GM23338 (cell line): ENCODE data around the gene TRIB2. TPM values are rescaled to one million over a fixed set of nuclear protein-coding genes. Genes with fewer than 3 reads are reported as not detected.
A peak's percentile ranks its signal among the peaks of the same experiment; 100 is the strongest.

ENCODE experiments used
- ATAC-seq: fragments of 200-7000 bp; cut with Tn5 transposase; 3 replicates; pipeline ENCODE4 v1.9.1; 2020
- DNase-seq: peaks from one replicate; pipeline ENCODE4 v3.0.0-alpha.2; 2015; ENCODE audit warnings: low spot score
- H2AFZ ChIP-seq: fragments of 200-600 bp; sonication (generic); 2 replicates; pipeline ENCODE4 v1.8.0; 2016; ENCODE audit warnings: antibody characterized with exemption, mild to moderate bottlenecking, moderate library complexity
- H3F3A ChIP-seq: fragments of 200-600 bp; sonication (generic); replicated peaks from 2 replicates; pipeline ENCODE4 v1.8.0; 2017; ENCODE audit warnings: antibody characterized with exemption, mixed run types, low read depth
- H3K27ac ChIP-seq: fragments of 200-600 bp; sonication (generic); 2 replicates; pipeline ENCODE4 v1.6.1; 2016; ENCODE audit warnings: low read depth
- H3K27me3 ChIP-seq: fragments of 200-600 bp; sonication (generic); 2 replicates; pipeline ENCODE4 v1.8.0; 2016; ENCODE audit warnings: mild to moderate bottlenecking, mixed run types, moderate library complexity; ENCODE audit not compliant: insufficient read depth
- H3K36me3 ChIP-seq: fragments of 200-600 bp; sonication (generic); 2 replicates; pipeline ENCODE4 v1.8.0; 2016; ENCODE audit warnings: mild to moderate bottlenecking; ENCODE audit not compliant: insufficient read depth
- H3K4me1 ChIP-seq: fragments of 200-600 bp; sonication (generic); 2 replicates; pipeline ENCODE4 v1.8.0; 2016; ENCODE audit warnings: mild to moderate bottlenecking, moderate library complexity; ENCODE audit not compliant: insufficient read depth
- H3K4me2 ChIP-seq: fragments of 200-600 bp; sonication (generic); 2 replicates; pipeline ENCODE4 v1.7.1; 2017; ENCODE audit warnings: mixed run types
- H3K4me3 ChIP-seq: fragments of 200-600 bp; sonication (generic); 2 replicates; pipeline ENCODE4 v1.6.1; 2016; ENCODE audit warnings: mixed run types
- H3K79me2 ChIP-seq: fragments of 200-600 bp; sonication (generic); replicated peaks from 2 replicates; pipeline ENCODE4 v1.8.0; 2017; ENCODE audit warnings: mild to moderate bottlenecking; ENCODE audit not compliant: insufficient read depth
- H3K9me2 ChIP-seq: fragments of 200-600 bp; sonication (generic); 2 replicates; pipeline ENCODE4 v1.8.0; 2017; ENCODE audit not compliant: insufficient read depth
- H4K20me1 ChIP-seq: fragments of 200-600 bp; sonication (generic); replicated peaks from 2 replicates; pipeline ENCODE4 v1.8.0; 2017; ENCODE audit warnings: mild to moderate bottlenecking; ENCODE audit not compliant: insufficient read depth
- H3K27ac Mint-ChIP-seq: 2 replicates; pipeline ENCODE4 v1.8.0; 2020; ENCODE audit warnings: inconsistent platforms, mild to moderate bottlenecking, moderate library complexity, mixed read lengths
- H3K27me3 Mint-ChIP-seq: 3 replicates; pipeline ENCODE4 v1.8.0; 2022; ENCODE audit warnings: low read depth, mild to moderate bottlenecking, moderate library complexity, mixed read lengths, inconsistent platforms; ENCODE audit not compliant: insufficient read depth, poor library complexity
- H3K36me3 Mint-ChIP-seq: 3 replicates; pipeline ENCODE4 v1.8.0; 2021; ENCODE audit warnings: low read depth, mild to moderate bottlenecking, inconsistent platforms, moderate library complexity, mixed read lengths
- H3K4me1 Mint-ChIP-seq: 3 replicates; pipeline ENCODE4 v1.8.0; 2020; ENCODE audit warnings: mild to moderate bottlenecking, inconsistent platforms, mixed read lengths
- H3K4me3 Mint-ChIP-seq: 3 replicates; pipeline ENCODE4 v1.8.0; 2021; ENCODE audit warnings: moderate library complexity, mild to moderate bottlenecking, inconsistent platforms, mixed read lengths
- H3K9me3 Mint-ChIP-seq: 3 replicates; pipeline ENCODE4 v1.8.0; 2020; ENCODE audit warnings: moderate library complexity, mild to moderate bottlenecking, inconsistent platforms, mixed read lengths
- EZH2 ChIP-seq: fragments of 200-600 bp; sonication (generic); IDR thresholded peaks from one replicate; pipeline ENCODE4 v1.8.0; 2017; ENCODE audit warnings: antibody characterized with exemption, mild to moderate bottlenecking, low read depth; ENCODE audit not compliant: unreplicated experiment
- EZH2phosphoT487 ChIP-seq: fragments of 200-600 bp; sonication (generic); IDR thresholded peaks from one replicate; pipeline ENCODE4 v1.8.1; 2018; ENCODE audit warnings: antibody characterized with exemption; ENCODE audit not compliant: unreplicated experiment
- JUNB ChIP-seq: IDR thresholded peaks from one replicate; pipeline ENCODE4 v1.6.1; 2016; ENCODE audit warnings: antibody characterized with exemption; ENCODE audit not compliant: unreplicated experiment
- NANOG ChIP-seq: IDR thresholded peaks from 2 replicates; pipeline ENCODE4 v1.6.1; 2016; ENCODE audit warnings: antibody characterized with exemption, borderline replicate concordance
- POLR2AphosphoS5 ChIP-seq: IDR thresholded peaks from 2 replicates; pipeline ENCODE4 v1.6.1; 2016; ENCODE audit warnings: antibody characterized with exemption, low read depth
- REST ChIP-seq: IDR thresholded peaks from one replicate; pipeline ENCODE4 v1.6.1; 2018; ENCODE audit warnings: antibody characterized with exemption; ENCODE audit not compliant: unreplicated experiment
- STAT1 ChIP-seq: IDR thresholded peaks from one replicate; pipeline ENCODE4 v1.6.1; 2016; ENCODE audit warnings: antibody characterized with exemption; ENCODE audit not compliant: unreplicated experiment
- ZNF114 ChIP-seq: fragments of 250-450 bp; sonication (Bioruptor Pico); IDR thresholded peaks from 2 replicates; pipeline ENCODE4 v1.5.0; 2020; ENCODE audit warnings: mild to moderate bottlenecking, moderate library complexity
- ZNF331 ChIP-seq: fragments of 250-450 bp; sonication (Bioruptor Pico); IDR thresholded peaks from 2 replicates; pipeline ENCODE4 v1.5.0; 2020; ENCODE audit warnings: low read depth, mild to moderate bottlenecking, moderate library complexity
- polyA plus RNA-seq: library from polyadenylated mRNA; unstranded; fragments of >200 nt; fragmentation: Nextera tagmentation; extraction: Ambion mirVana; gene quantifications from 2 replicates; pipeline ENCODE4 v1.2.1, GENCODE V29; 2016
- total RNA-seq: library from RNA; depleted of rRNA; stranded (reverse); fragments of >200 nt; shearing (Covaris generic); gene quantifications from 2 replicates; pipeline ENCODE4 v1.2.3, GENCODE V29; 2014
- TF ChIP-seq, protein P1 (sequence below), 2 experiments: fragments of 200-600 bp in 1 of 2; sonication (generic) in 1 of 2; conservative IDR thresholded peaks; 2 replicates each; pipeline versions ENCODE4 v1.5.1 to v1.6.1; 2016 to 2017; ENCODE audit warnings: antibody characterized with exemption in 2 of 2, low read depth in 2 of 2, mild to moderate bottlenecking in 2 of 2, moderate library complexity in 1 of 2
- TF ChIP-seq, protein P2 (sequence below): IDR thresholded peaks from 2 replicates; pipeline ENCODE4 v1.6.1; 2016; ENCODE audit warnings: antibody characterized with exemption

The TRIB2 gene
- total and polyA plus RNA-seq, 2 experiments from 2014 or later: 40.3 to 109 TPM

DNA sequence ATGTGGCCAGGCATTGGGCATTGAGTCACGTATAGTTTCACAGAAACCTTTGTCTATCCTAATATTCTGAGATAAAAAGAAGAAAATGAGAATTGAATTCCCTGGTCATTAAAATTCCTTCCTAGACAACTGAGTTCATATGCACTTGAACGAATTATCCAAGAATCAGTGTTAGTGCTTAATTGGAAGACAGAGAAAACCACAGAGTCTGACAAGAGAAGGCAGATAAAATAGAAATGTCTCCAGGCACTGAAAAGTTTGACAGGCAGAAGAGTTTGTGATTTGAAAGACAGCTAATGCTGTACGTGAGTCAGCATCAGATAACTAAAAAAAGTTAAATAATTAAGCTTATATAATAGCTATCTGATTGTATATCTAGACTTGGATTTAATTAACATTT, 47.7 kb upstream of the TRIB2 start (continued):
- TF ChIP-seq, protein P1, sequence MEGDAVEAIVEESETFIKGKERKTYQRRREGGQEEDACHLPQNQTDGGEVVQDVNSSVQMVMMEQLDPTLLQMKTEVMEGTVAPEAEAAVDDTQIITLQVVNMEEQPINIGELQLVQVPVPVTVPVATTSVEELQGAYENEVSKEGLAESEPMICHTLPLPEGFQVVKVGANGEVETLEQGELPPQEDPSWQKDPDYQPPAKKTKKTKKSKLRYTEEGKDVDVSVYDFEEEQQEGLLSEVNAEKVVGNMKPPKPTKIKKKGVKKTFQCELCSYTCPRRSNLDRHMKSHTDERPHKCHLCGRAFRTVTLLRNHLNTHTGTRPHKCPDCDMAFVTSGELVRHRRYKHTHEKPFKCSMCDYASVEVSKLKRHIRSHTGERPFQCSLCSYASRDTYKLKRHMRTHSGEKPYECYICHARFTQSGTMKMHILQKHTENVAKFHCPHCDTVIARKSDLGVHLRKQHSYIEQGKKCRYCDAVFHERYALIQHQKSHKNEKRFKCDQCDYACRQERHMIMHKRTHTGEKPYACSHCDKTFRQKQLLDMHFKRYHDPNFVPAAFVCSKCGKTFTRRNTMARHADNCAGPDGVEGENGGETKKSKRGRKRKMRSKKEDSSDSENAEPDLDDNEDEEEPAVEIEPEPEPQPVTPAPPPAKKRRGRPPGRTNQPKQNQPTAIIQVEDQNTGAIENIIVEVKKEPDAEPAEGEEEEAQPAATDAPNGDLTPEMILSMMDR (conservative IDR thresholded peaks at IDR 0.05; ENCODE audit: low read depth in 2 of 2): no peak
- TF ChIP-seq REST (no peak), ZNF331 (no peak), STAT1 (no peak)

DNA sequence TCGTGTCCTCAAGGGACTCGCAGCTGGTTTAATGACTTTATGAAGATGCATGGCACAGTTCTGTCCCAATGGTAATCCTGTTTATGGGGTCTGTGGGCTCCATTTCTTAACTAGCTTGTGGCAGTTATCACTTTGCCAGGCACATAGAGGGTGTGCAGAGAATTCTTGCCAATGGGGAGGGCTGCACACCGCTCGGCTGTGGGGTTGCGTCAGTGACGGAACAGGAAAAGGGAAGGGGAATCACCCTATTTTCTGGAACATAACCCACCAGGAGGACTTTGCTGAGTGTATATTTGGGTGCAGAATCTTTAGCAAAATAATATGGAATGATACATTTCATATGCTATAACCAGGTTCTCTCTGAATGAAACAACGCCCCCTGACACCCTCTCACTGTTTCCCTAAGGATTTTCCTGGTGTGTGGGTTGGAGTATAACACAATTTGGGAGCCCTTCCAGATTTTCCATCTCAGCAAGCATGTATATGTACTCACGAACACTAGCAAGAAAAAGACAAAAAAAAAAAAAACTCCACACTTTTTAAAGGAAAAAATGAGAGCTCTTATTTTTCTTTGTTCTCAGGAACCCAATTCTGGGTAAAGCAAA, 43.9 kb upstream of the TRIB2 start:
- no peaks in the 10 kb centered on the region; the same call in 1 of the 2 replicates for H3K9me2 ChIP-seq
- no peaks in the 10 kb centered on the region for H3K27me3 ChIP-seq
- H3K27ac ChIP-seq: no peak overlapping the region
- ATAC-seq (no peak), DNase-seq (no peak)
- H3K36me3 ChIP-seq: no peaks in the 10 kb centered on the region
- Mint-ChIP-seq H3K4me1 (no peaks in the 10 kb centered on the region; the same call in 2 of the 3 replicates), H3K4me3 (no peak overlapping the region), H3K36me3 (no peaks in the 10 kb centered on the region), H3K27me3 (peaks cover 2% of the 10 kb centered on the region), H3K27ac (no peak overlapping the region), H3K9me3 (no peaks in the 10 kb centered on the region)
- no peaks in the 10 kb centered on the region for H3K79me2 ChIP-seq
- peak overlapping the region; percentile 16; the same call in 1 of the 2 replicates for H2AFZ ChIP-seq
- H3F3A ChIP-seq: no peaks in the 10 kb centered on the region
- H4K20me1 ChIP-seq: no peaks in the 10 kb centered on the region
- no peak overlapping the region for H3K4me3 ChIP-seq
- no peaks in the 10 kb centered on the region for H3K4me1 ChIP-seq
- no peak overlapping the region for H3K4me2 ChIP-seq
- TF ChIP-seq EZH2 (no peak), NANOG (no peak), EZH2phosphoT487 (no peak), ZNF331 (no peak), JUNB (no peak), REST (no peak), ZNF114 (CRISPR knock-in tag) (no peak), STAT1 (no peak), POLR2AphosphoS5 (no peak)
- TF ChIP-seq, protein P2, sequence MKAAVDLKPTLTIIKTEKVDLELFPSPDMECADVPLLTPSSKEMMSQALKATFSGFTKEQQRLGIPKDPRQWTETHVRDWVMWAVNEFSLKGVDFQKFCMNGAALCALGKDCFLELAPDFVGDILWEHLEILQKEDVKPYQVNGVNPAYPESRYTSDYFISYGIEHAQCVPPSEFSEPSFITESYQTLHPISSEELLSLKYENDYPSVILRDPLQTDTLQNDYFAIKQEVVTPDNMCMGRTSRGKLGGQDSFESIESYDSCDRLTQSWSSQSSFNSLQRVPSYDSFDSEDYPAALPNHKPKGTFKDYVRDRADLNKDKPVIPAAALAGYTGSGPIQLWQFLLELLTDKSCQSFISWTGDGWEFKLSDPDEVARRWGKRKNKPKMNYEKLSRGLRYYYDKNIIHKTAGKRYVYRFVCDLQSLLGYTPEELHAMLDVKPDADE: no peak
